A549 (cell line): ENCODE measurements around the gene EMSY. TPM values are rescaled to one million over a fixed set of nuclear protein-coding genes. Genes with fewer than 3 reads are reported as not detected.

Source experiments
- ATAC-seq, 2 experiments: fragments of 200-7000 bp in 1 of 2; fragments of >200 bp in 1 of 2; cut with Nextera tagmentation in 1 of 2; cut with Tn5 transposase in 1 of 2; 3 replicates each; pipeline versions ENCODE4 v1.8.0 to v1.9.1; 2018 to 2020; ENCODE audit warnings: mild to moderate bottlenecking in 1 of 2, moderate library complexity in 1 of 2
- CTCF ChIA-PET: fragments of 300-600 bp; sonication (Branson Sonifier 250); formaldehyde crosslinking; extraction: SDS; loops from one replicate; lab custom pipeline; 2021; ENCODE audit warnings: antibody characterized with exemption, inconsistent platforms; lab: Yijun Ruan, JAX
- POLR2A ChIA-PET: fragments of 350-600 bp; formaldehyde crosslinking; extraction: SDS; loops from one replicate; lab custom pipeline; 2021; ENCODE audit warnings: antibody characterized with exemption, inconsistent platforms; lab: Yijun Ruan, JAX
- DNase-seq, 2 experiments: peaks; one replicate each; pipeline versions ENCODE4 v3.0.0 to v3.0.0-alpha.2; 2011 to 2016; ENCODE audit warnings: low read depth in 1 of 2, low spot score in 1 of 2
- FAIRE-seq: peaks from 2 replicates; lab custom pipeline; 2011; peaks lifted over from hg19 to GRCh38; lab: Jason Lieb, UNC
- H3K27ac ChIP-seq, 2 experiments: fragments of >200 bp; sonication (Bioruptor Twin); formaldehyde crosslinking; 3 replicates each; pipeline ENCODE4 v1.5.1; 2016 to 2017
- H3K4me1 ChIP-seq: fragments of >200 bp; sonication (Bioruptor Twin); formaldehyde crosslinking; 3 replicates; pipeline ENCODE4 v1.6.1; 2016
- H3K4me2 ChIP-seq: fragments of >200 bp; sonication (Bioruptor Twin); formaldehyde crosslinking; 3 replicates; pipeline ENCODE4 v1.6.1; 2016
- H3K4me3 ChIP-seq: fragments of >200 bp; sonication (Bioruptor Twin); formaldehyde crosslinking; 3 replicates; pipeline ENCODE4 v1.5.1; 2016
- H3K9me3 ChIP-seq: fragments of >200 bp; sonication (Bioruptor Twin); formaldehyde crosslinking; 3 replicates; pipeline ENCODE4 v1.6.1; 2016
- BCL3 ChIP-seq: fragments of >200 bp; sonication (Bioruptor Twin); formaldehyde crosslinking; IDR thresholded peaks from 3 replicates; pipeline ENCODE4 v1.6.1; 2016
- CEBPB ChIP-seq, 2 experiments: fragments of >200 bp in 1 of 2; sonication (Bioruptor Twin) in 1 of 2; formaldehyde crosslinking in 1 of 2; IDR thresholded peaks; 2 replicates each; pipeline ENCODE4 v1.6.1; 2012 to 2016
- E2F6 ChIP-seq: IDR thresholded peaks from 2 replicates; pipeline ENCODE4 v1.6.1; 2012; ENCODE audit warnings: low read depth, borderline replicate concordance
- EHMT2 ChIP-seq: fragments of 200-600 bp; sonication (generic); IDR thresholded peaks from 2 replicates; pipeline ENCODE4 v1.6.1; 2016; ENCODE audit warnings: antibody characterized with exemption, low read depth, mild to moderate bottlenecking, moderate library complexity
- FOSB ChIP-seq: fragments of 250-450 bp; sonication (Bioruptor Pico); IDR thresholded peaks from 2 replicates; pipeline ENCODE4 v1.5.0; 2020; ENCODE audit warnings: mild to moderate bottlenecking, moderate library complexity
- FOSL2 ChIP-seq, 2 experiments: fragments of 450-650 bp in 1 of 2; fragments of >200 bp in 1 of 2; sonication (Bioruptor Twin) in 1 of 2; formaldehyde crosslinking; IDR thresholded peaks; 2 replicates each; pipeline versions ENCODE4 v1.5.0 to v1.6.1; 2016 to 2020; ENCODE audit warnings: mild to moderate bottlenecking in 1 of 2, moderate library complexity in 1 of 2
- HDAC2 ChIP-seq: fragments of 200-600 bp; sonication (generic); IDR thresholded peaks from 2 replicates; pipeline ENCODE4 v1.6.1; 2016
- HEYL ChIP-seq: fragments of 250-450 bp; sonication (Bioruptor Pico); IDR thresholded peaks from 2 replicates; pipeline ENCODE4 v1.8.0; 2021; ENCODE audit warnings: mild to moderate bottlenecking, moderate library complexity
- HOXA7 ChIP-seq: fragments of 250-450 bp; sonication (Bioruptor Pico); IDR thresholded peaks from 2 replicates; pipeline ENCODE4 v1.5.0; 2020; ENCODE audit warnings: mild to moderate bottlenecking, moderate library complexity
- HOXB5 ChIP-seq: fragments of 250-450 bp; sonication (Bioruptor Pico); IDR thresholded peaks from 2 replicates; pipeline ENCODE4 v1.5.0; 2020; ENCODE audit warnings: mild to moderate bottlenecking, moderate library complexity
- JUN ChIP-seq, 2 experiments: fragments of >200 bp; sonication (Bioruptor Twin); formaldehyde crosslinking; IDR thresholded peaks; 2 replicates in 1 of 2; 3 replicates in 1 of 2; pipeline ENCODE4 v1.6.1; 2016 to 2017
- KDM5A ChIP-seq: fragments of 200-600 bp; sonication (generic); IDR thresholded peaks from 2 replicates; pipeline ENCODE4 v1.6.1; 2016; ENCODE audit warnings: antibody characterized with exemption, mild to moderate bottlenecking
- MAX ChIP-seq: IDR thresholded peaks from 2 replicates; pipeline ENCODE4 v1.6.1; 2012
- MYC ChIP-seq: IDR thresholded peaks from 2 replicates; pipeline ENCODE4 v1.6.1; 2012; ENCODE audit warnings: mild to moderate bottlenecking, inconsistent platforms, low read length, improper control_type of control experiment, borderline replicate concordance
- NFE2L2 ChIP-seq: fragments of 150-350 bp; conservative IDR thresholded peaks from 2 replicates; pipeline ENCODE4 v1.6.1; 2014; ENCODE audit warnings: low read length
- NPAS2 ChIP-seq: fragments of 250-450 bp; sonication (Bioruptor Pico); IDR thresholded peaks from 2 replicates; pipeline ENCODE4 v1.8.0; 2022; ENCODE audit warnings: mild to moderate bottlenecking, moderate library complexity, borderline replicate concordance
- PBX3 ChIP-seq: IDR thresholded peaks from 2 replicates; pipeline ENCODE4 v1.6.1; 2012
- PHF8 ChIP-seq: fragments of 200-600 bp; sonication (generic); IDR thresholded peaks from 2 replicates; pipeline ENCODE4 v1.6.1; 2016; ENCODE audit warnings: low read depth, mild to moderate bottlenecking, antibody characterized with exemption, moderate library complexity, borderline replicate concordance
- POLR2A ChIP-seq: IDR thresholded peaks from 2 replicates; pipeline ENCODE4 v1.6.1; 2012; ENCODE audit warnings: mild to moderate bottlenecking, low read length
- POLR2AphosphoS2 ChIP-seq: conservative IDR thresholded peaks from 2 replicates; pipeline ENCODE4 v1.6.1; 2012; ENCODE audit warnings: low read length, improper control_type of control experiment, inconsistent platforms
- RFX5 ChIP-seq: fragments of 450-650 bp; IDR thresholded peaks from 2 replicates; pipeline ENCODE4 v1.7.1; 2014; ENCODE audit warnings: antibody characterized with exemption, mild to moderate bottlenecking, moderate library complexity
- TP53 ChIP-seq: fragments of 250-450 bp; sonication (Bioruptor Pico); IDR thresholded peaks from 2 replicates; pipeline ENCODE4 v1.5.0; 2021; ENCODE audit warnings: mild to moderate bottlenecking, moderate library complexity
- USF2 ChIP-seq: fragments of 450-650 bp; IDR thresholded peaks from 2 replicates; pipeline ENCODE4 v1.6.1; 2014; ENCODE audit warnings: antibody characterized with exemption
- ZC3H11A ChIP-seq: fragments of 450-650 bp; IDR thresholded peaks from 2 replicates; pipeline ENCODE4 v1.6.1; 2014; ENCODE audit warnings: antibody characterized with exemption, mild to moderate bottlenecking
- WGBS: methylation state at CpG from one replicate; pipeline ENCODE4 v1.1.6; 2017; ENCODE audit errors: missing lambda C conversion rate; 5-methylcytosine and 5-hydroxymethylcytosine counted together
- polyA minus RNA-seq: library from RNA; depleted of rRNA, polyadenylated mRNA; stranded (reverse); fragments of >200 nt; gene quantifications from 2 replicates; pipeline ENCODE4 v1.2.3, GENCODE V29; 2011; rRNA and poly(A)+ RNA removed
- polyA plus RNA-seq, 4 experiments: library from polyadenylated mRNA; depleted of rRNA in 3 of 4; stranded (reverse); fragments of >200 nt; fragmentation: RNase III in 1 of 4; extraction: RNeasy Plus Mini Kit Qiagen cat#74134 plus additional on column Dnase treatment in 1 of 4; gene quantifications; 2 replicates in 3 of 4; 3 replicates in 1 of 4; pipeline ENCODE4 v1.2.3, GENCODE V29; 2011 to 2017

The EMSY gene
- polyA plus RNA-seq (2011; rRNA removed) (23.0 and 23.6 TPM in 2 replicates), polyA plus RNA-seq (2017; fragmentation: RNase III; extraction: RNeasy Plus Mini Kit Qiagen cat#74134 plus additional on column Dnase treatment) (10.2 to 11.2 TPM (median 11.0 TPM) in 3 replicates), polyA minus RNA-seq (29.8 and 36.3 TPM in 2 replicates)
- polyA plus RNA-seq (2012; cell fraction: cytosol; rRNA removed) = 13.9 and 14.9 TPM in 2 replicates
- polyA plus RNA-seq (2012; cell fraction: nucleus; rRNA removed) = 24.2 and 29.7 TPM in 2 replicates

- H3K4me2 ChIP-seq = peak within 1 kb of the TSS; percentile 87
- POLR2A ChIA-PET = no interaction called here
- H3K4me3 ChIP-seq = peak within 1 kb of the TSS; percentile 95
- peak; percentile 51; the same call in 1 of the 2 replicates for TF ChIP-seq MYC
- peak; percentile 69 to 88; a peak in 4 of 5 replicates for TF ChIP-seq JUN (IDR thresholded peaks at IDR 0.05)
- peak; percentile 67 for TF ChIP-seq MAX
- TF ChIP-seq HEYL (CRISPR knock-in tag) = no peak
- peak; percentile 97 for TF ChIP-seq POLR2A
- TF ChIP-seq FOSB = 0 out of 2 replicates have a peak, but pooled peaks have one; percentile 19
- 0 out of 2 replicates have a peak, but pooled peaks have one; percentile 36 for TF ChIP-seq KDM5A
- 0 out of 2 replicates have a peak, but pooled peaks have one; percentile 49 for TF ChIP-seq E2F6
- no peak for TF ChIP-seq HDAC2
- TF ChIP-seq CEBPB (IDR thresholded peaks at IDR 0.05) = 0 out of 4 replicates have a peak, but pooled peaks of 1 of the 2 experiments have one; percentile 18
- no peak for TF ChIP-seq FOSL2 (IDR thresholded peaks at IDR 0.05)
- no peak for TF ChIP-seq FOSL2 (CRISPR knock-in tag; IDR thresholded peaks at IDR 0.05)
- TF ChIP-seq PBX3 = no peak
- peak; percentile 90; the same call in 2 of the 3 replicates for TF ChIP-seq BCL3
- no peak for TF ChIP-seq NFE2L2
- TF ChIP-seq HOXB5 (CRISPR knock-in tag) = no peak
- no peak for TF ChIP-seq ZC3H11A
- TF ChIP-seq POLR2AphosphoS2 = no peak
- peak; percentile 72; the same call in 1 of the 2 replicates for TF ChIP-seq RFX5
- peak; percentile 94 for TF ChIP-seq PHF8
- TF ChIP-seq, all 56 proteins: peak for 11
- CTCF ChIA-PET = interaction anchor here (2.6 kb wide), 1 partner anchor 14 kb away, joined by 15 read pairs; no protein-coding TSS in a partner anchor
- 2% methylated on average over 35 of the region's 53 CpGs for WGBS
- ATAC-seq = peak; percentile 96 to 97
- Histone ChIP-seq H3K9me3 (no peaks in the 10 kb centered on the region), H3K27ac (peak within 1 kb of the TSS; percentile 90 to 91), H3K4me1 (peaks cover 12% of the 10 kb centered on the region; the same call in 2 of the 3 replicates)
- DNase-seq = peak; percentile 94 to 99
- peak; percentile 98 for FAIRE-seq
These were observed at the start of gene EMSY for GRCh38 chr11:76444384-76445120. TSS of gene EMSY (plus strand) at chr11:76445018. CDS start at chr11:76446939, 1,921 bp downstream.

- no peaks in the 10 kb centered on the region for H3K9me3 ChIP-seq
- WGBS = 65% methylated on average over 1 of the region's 1 CpG
- no peak overlapping the region for H3K4me3 ChIP-seq
- no peak overlapping the region for H3K4me2 ChIP-seq
- ATAC-seq = no peak
- TF ChIP-seq KDM5A (no peak), NPAS2 (CRISPR knock-in tag) (no peak), TP53 (CRISPR knock-in tag) (no peak), USF2 (no peak), NFE2L2 (no peak), EHMT2 (no peak), HOXA7 (no peak), PBX3 (no peak), POLR2AphosphoS2 (no peak), HDAC2 (no peak)
- no peak for DNase-seq
- no peak overlapping the region for H3K27ac ChIP-seq
- POLR2A ChIA-PET = no interaction called here
- FAIRE-seq = no peak
- CTCF ChIA-PET = interaction anchor here (0.7 kb wide), 1 partner anchor 523 kb away, joined by 3 read pairs; no protein-coding TSS in a partner anchor
- no peaks in the 10 kb centered on the region for H3K4me1 ChIP-seq
These were observed 49.5 kb upstream of the EMSY start for GRCh38 chr11:76395296-76395695.
